Ishikawa (cell line): ENCODE results near the gene DEFB131B.

ENCODE experiments used
- CEBPB ChIP-seq: IDR thresholded peaks from 2 replicates; pipeline ENCODE4 v1.6.1; 2012
- CREB1 ChIP-seq: IDR thresholded peaks from 2 replicates; pipeline ENCODE4 v1.6.1; 2012; ENCODE audit warnings: low read depth
- EGR1 ChIP-seq: IDR thresholded peaks from 2 replicates; pipeline ENCODE4 v1.6.1; 2012
- EP300 ChIP-seq: IDR thresholded peaks from 2 replicates; pipeline ENCODE4 v1.6.1; 2012; ENCODE audit warnings: borderline replicate concordance
- FOXM1 ChIP-seq: IDR thresholded peaks from 2 replicates; pipeline ENCODE4 v1.6.1; 2012; ENCODE audit warnings: low read depth, borderline replicate concordance
- NFIC ChIP-seq: IDR thresholded peaks from 2 replicates; pipeline ENCODE4 v1.6.1; 2012
- RAD21 ChIP-seq: IDR thresholded peaks from 2 replicates; pipeline ENCODE4 v1.6.1; 2012; ENCODE audit warnings: low read depth
- TAF1 ChIP-seq: IDR thresholded peaks from 2 replicates; pipeline ENCODE4 v1.6.1; 2012; ENCODE audit warnings: low read depth, mild to moderate bottlenecking
- TCF12 ChIP-seq: IDR thresholded peaks from 2 replicates; pipeline ENCODE4 v1.6.1; 2012; ENCODE audit warnings: low read depth
- TEAD4 ChIP-seq: IDR thresholded peaks from 2 replicates; pipeline ENCODE4 v1.6.1; 2012
- USF1 ChIP-seq: IDR thresholded peaks from 2 replicates; pipeline ENCODE4 v1.6.1; 2012
- YY1 ChIP-seq: IDR thresholded peaks from 2 replicates; pipeline ENCODE4 v1.6.1; 2012; ENCODE audit warnings: low read depth
- ZBTB7A ChIP-seq: IDR thresholded peaks from 2 replicates; pipeline ENCODE4 v1.6.1; 2012; ENCODE audit warnings: low read depth
- TF ChIP-seq, protein P1 (sequence below): IDR thresholded peaks from 2 replicates; pipeline ENCODE4 v1.6.1; 2012; ENCODE audit warnings: low read depth, mild to moderate bottlenecking
- TF ChIP-seq, protein P2 (sequence below): IDR thresholded peaks from 2 replicates; pipeline ENCODE4 v1.6.1; 2012

The DEFB131B gene

GRCh38 chr11:71927820-71928736, 49.8 kb downstream of the DEFB131B start, which contains the start of gene XNDC1N:
XNDC1N (minus strand) TSS chr11:71928594; CDS start chr11:71923353, 5,241 bp downstream.
- TF ChIP-seq, protein P1, sequence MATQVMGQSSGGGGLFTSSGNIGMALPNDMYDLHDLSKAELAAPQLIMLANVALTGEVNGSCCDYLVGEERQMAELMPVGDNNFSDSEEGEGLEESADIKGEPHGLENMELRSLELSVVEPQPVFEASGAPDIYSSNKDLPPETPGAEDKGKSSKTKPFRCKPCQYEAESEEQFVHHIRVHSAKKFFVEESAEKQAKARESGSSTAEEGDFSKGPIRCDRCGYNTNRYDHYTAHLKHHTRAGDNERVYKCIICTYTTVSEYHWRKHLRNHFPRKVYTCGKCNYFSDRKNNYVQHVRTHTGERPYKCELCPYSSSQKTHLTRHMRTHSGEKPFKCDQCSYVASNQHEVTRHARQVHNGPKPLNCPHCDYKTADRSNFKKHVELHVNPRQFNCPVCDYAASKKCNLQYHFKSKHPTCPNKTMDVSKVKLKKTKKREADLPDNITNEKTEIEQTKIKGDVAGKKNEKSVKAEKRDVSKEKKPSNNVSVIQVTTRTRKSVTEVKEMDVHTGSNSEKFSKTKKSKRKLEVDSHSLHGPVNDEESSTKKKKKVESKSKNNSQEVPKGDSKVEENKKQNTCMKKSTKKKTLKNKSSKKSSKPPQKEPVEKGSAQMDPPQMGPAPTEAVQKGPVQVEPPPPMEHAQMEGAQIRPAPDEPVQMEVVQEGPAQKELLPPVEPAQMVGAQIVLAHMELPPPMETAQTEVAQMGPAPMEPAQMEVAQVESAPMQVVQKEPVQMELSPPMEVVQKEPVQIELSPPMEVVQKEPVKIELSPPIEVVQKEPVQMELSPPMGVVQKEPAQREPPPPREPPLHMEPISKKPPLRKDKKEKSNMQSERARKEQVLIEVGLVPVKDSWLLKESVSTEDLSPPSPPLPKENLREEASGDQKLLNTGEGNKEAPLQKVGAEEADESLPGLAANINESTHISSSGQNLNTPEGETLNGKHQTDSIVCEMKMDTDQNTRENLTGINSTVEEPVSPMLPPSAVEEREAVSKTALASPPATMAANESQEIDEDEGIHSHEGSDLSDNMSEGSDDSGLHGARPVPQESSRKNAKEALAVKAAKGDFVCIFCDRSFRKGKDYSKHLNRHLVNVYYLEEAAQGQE, result no peak
- TF ChIP-seq RAD21 (no peak), CEBPB (no peak), NFIC (no peak), EP300 (no peak), CREB1 (no peak), FOXM1 (no peak; the same call in 1 of the 2 replicates), ZBTB7A (0 out of 2 replicates have a peak, but pooled peaks have one; percentile 40), EGR1 (peak; percentile 43), TCF12 (no peak; the same call in 1 of the 2 replicates), TEAD4 (no peak), USF1 (no peak), TAF1 (peak; percentile 48), YY1 (no peak)
- TF ChIP-seq, protein P2, sequence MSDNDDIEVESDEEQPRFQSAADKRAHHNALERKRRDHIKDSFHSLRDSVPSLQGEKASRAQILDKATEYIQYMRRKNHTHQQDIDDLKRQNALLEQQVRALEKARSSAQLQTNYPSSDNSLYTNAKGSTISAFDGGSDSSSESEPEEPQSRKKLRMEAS, result peak; percentile 76; the same call in 1 of the 2 replicates

- TF ChIP-seq TEAD4 (no peak), FOXM1 (no peak), ZBTB7A (0 out of 2 replicates have a peak, but pooled peaks have one; percentile 49), USF1 (no peak), YY1 (peak; percentile 96), CEBPB (no peak), RAD21 (no peak), TAF1 (peak; percentile 91), NFIC (no peak; the same call in 1 of the 2 replicates), EGR1 (peak; percentile 91), EP300 (no peak; the same call in 1 of the 2 replicates), CREB1 (no peak), TCF12 (peak; percentile 0; the same call in 1 of the 2 replicates)
- TF ChIP-seq, protein P2, result no peak
- TF ChIP-seq, protein P1, result no peak
Observed at GRCh38 chr11:71928737-71929443, 50.6 kb downstream of the DEFB131B start, which contains the start of gene RNF121. RNF121 (plus strand) TSS chr11:71929046; CDS start chr11:71929062, 16 bp downstream.

DNA sequence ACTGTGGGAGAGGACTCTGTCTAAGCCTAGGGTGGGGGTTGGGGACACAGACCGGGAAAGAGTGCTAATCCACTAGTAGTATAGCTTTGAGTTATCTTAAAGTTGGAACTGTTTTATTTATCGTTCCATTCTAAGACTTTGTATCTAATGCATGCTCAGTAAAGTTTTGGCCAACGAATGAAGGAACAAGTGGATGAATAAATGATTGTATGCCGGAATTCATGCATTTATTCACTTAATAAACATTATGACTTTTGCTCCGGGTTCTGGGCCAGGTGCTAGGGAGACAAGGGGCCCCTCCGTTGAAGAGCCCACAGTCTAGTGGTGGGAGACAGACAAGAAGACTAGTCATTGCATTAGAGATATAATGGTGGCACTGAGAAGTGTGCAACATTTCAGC, 51.2 kb downstream of the DEFB131B start:
- TF ChIP-seq TEAD4, result no peak
- TF ChIP-seq ZBTB7A, result no peak

GRCh38 chr11:71930556-71931244, 52.4 kb downstream of the DEFB131B start:
- TF ChIP-seq CREB1 (no peak), TCF12 (no peak), TEAD4 (no peak), RAD21 (no peak), NFIC (no peak), EGR1 (no peak), ZBTB7A (no peak), USF1 (no peak), FOXM1 (no peak), TAF1 (no peak), YY1 (no peak), CEBPB (no peak), EP300 (no peak)
- TF ChIP-seq, protein P1, result no peak
- TF ChIP-seq, protein P2, result no peak
